Urinary bladder (tissue), 4 donors: Measurements from ENCODE around the gene PRAME. TPM values are rescaled to one million over a fixed set of nuclear protein-coding genes. Genes with fewer than 3 reads are reported as not detected.

ENCODE experiments used
- DNase-seq: peaks from one replicate; pipeline ENCODE4 v3.0.0-alpha.2; 2015; ENCODE audit errors: extremely low spot score
- H3K27ac ChIP-seq: one replicate; pipeline ENCODE4 v1.5.1; 2013; ENCODE audit warnings: low read depth, mild to moderate bottlenecking, moderate library complexity
- H3K36me3 ChIP-seq: one replicate; pipeline ENCODE4 v1.6.1; 2013; ENCODE audit warnings: mild to moderate bottlenecking, moderate library complexity; ENCODE audit not compliant: insufficient read depth
- H3K4me1 ChIP-seq: one replicate; pipeline ENCODE4 v1.6.1; 2013; ENCODE audit warnings: mild to moderate bottlenecking, moderate library complexity; ENCODE audit not compliant: insufficient read depth
- H3K4me3 ChIP-seq: one replicate; pipeline ENCODE4 v1.5.1; 2013; ENCODE audit warnings: low read depth, low read length
- WGBS: extraction: QIAGEN DNeasy Blood & Tissue Kit; methylation state at CpG from one replicate; pipeline ENCODE4 v1.1.7; 2013; 5-methylcytosine and 5-hydroxymethylcytosine counted together
- polyA plus RNA-seq: library from polyadenylated mRNA; stranded (reverse); fragments of 200-250 nt; gene quantifications from one replicate; pipeline ENCODE4 v1.2.3, GENCODE V29; 2013
- total RNA-seq: library from RNA; depleted of rRNA; stranded (reverse); fragments of >200 nt; gene quantifications from one replicate; pipeline ENCODE4 v1.2.3, GENCODE V29; 2014
- donor health status: healthy with polysubstance abuse.
- donor health status: healthy.

The PRAME gene
- total and polyA plus RNA-seq, 2 donors, result not detected

DNA sequence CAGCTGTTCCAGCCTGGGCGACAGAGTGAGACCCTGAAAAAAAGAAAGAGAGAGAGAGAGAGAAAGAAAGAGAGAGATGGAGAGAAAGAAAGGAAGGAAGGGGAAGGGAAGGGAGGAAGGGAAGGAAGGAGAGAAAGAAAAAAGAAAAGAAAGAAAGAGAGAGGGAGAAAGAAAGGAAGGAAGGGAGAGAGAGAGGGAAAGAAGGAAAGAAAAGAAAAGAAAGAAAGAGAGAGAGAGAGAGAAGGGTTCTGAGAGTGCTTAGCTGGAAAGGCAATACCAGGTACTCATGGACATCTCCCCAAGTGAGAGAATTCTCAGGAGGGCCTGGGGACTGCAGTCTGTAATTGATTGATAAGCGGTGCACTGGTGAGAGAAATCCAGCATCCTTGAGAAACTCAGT is 12.8 kb upstream of the PRAME start:
- no peak overlapping the region for H3K27ac ChIP-seq
- no peak overlapping the region for H3K4me3 ChIP-seq
- DNase-seq, result no peak
- H3K4me1 ChIP-seq, result no peaks in the 10 kb centered on the region
- H3K36me3 ChIP-seq, result no peaks in the 10 kb centered on the region
- 78% methylated on average over 2 of the region's 2 CpGs for WGBS

DNA sequence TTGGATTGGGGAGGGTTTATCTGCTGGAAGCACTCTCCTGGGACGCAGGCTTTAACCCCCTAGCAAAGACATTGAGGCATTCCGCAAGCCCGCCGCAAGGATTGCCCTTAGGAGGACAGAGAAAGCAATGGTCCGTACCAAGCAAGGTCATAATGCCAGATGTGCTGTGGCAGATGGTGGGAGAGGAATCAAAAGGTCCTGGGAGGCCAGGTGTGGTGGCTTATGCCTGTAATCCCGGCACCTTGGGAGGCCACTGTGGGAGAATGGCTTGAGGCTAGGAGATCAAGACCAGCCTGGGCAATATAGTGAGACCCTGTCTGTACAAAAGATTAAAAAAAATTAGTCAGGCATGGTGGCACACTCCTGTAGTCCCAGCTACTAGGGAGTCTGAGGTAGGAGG is 12.4 kb upstream of the PRAME start:
- Histone ChIP-seq H3K36me3 (no peaks in the 10 kb centered on the region), H3K4me1 (no peaks in the 10 kb centered on the region), H3K27ac (no peak overlapping the region), H3K4me3 (no peak overlapping the region)
- no peak for DNase-seq
- WGBS, result 80% methylated on average over 6 of the region's 6 CpGs

DNA sequence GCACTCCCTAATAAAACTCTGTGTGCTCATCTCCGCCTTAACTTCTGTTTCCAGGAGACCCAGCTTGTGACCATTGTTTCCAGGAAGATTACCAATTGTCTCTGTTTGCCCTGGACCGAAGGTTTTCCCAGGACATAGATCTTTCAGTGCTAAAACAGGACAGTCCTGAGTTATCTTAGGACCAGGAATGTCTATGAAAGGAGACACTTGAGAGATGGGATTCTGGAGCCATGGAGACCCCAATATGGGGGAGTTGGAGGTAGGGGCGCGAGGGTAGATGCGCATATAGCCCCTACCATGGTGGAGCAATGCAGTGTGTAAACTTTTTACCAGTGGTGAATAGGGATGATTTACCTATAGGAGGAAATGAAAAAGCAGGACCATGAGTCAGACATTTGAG is 10.2 kb upstream of the PRAME start:
- no peak overlapping the region for H3K4me3 ChIP-seq
- H3K4me1 ChIP-seq, result no peaks in the 10 kb centered on the region
- H3K27ac ChIP-seq, result no peak overlapping the region
- H3K36me3 ChIP-seq, result no peaks in the 10 kb centered on the region
- WGBS, result 82% methylated on average over 5 of the region's 5 CpGs
- no peak for DNase-seq

DNA sequence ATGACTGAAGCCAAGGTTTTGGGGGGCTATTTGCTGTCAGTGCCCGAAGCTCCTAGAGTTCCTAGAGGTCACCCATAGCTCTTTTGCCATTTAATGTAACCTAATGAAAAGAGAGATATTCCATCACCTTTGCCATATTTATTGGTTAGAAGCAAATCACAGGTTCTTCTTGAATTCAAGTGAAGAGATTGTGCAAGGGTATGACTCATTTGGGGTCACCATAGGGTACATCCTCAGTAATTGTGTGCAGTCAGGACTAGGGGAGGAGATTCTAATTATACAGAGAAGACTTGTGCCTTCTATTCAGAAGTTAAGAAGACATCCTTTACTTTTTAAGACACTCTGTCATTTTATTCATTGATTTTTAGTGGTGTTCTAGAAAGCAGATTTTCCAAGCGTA is 6.9 kb upstream of the PRAME start:
- no peak overlapping the region for H3K4me3 ChIP-seq
- no peak for DNase-seq
- H3K4me1 ChIP-seq, result no peaks in the 10 kb centered on the region
- H3K27ac ChIP-seq, result no peak overlapping the region
- no peaks in the 10 kb centered on the region for H3K36me3 ChIP-seq
- WGBS, result 89% methylated on average over 2 of the region's 2 CpGs

DNA sequence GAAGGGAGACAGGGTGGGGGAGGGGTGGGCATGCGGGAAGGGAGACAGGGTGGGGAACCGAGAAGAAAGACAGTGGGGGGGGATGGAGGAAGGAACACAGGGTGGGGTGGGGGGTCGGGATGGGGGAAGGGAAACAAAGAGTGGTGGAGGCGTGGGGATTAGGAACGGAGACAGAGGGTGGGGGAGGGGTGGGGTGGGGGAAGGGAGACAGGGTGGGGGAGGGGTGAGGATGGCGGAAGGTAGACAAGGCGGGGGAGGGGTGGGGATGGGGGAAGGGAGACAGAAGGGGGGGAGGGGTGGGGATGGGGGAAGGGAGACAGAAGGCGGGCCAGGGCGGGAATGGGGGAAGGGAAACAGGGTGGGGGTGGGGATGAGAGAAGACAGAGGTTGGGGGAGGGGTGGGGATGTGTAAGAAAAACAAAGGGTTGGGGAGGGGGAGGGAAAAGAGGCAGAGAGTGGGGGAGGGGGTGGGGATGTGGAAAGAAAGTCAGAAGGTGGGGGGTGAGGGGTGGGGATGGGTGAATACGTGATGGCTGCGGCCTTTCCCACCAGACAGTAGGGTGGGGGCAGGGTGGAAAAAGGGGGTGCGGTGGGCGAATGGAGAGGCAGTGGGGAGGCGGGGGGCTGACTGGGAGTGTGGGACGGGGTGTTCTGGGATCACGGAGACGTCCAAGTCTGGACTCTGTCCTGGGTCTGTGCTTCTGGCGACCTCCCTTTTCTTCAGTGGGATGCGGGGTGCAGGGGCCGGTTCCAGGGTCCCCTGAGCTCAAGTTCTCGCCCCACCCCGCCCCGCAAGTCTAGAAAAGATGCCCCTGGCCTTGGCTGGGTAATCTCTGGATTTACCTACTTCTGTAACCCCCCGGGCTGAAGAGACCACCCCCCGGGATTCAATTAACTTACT is 744 bp downstream of the PRAME start:
- DNase-seq, result no peak
- no peaks in the 10 kb centered on the region for H3K4me1 ChIP-seq
- H3K36me3 ChIP-seq, result no peaks in the 10 kb centered on the region
- no peak overlapping the region for H3K4me3 ChIP-seq
- H3K27ac ChIP-seq, result no peak overlapping the region
- 82% methylated on average over 25 of the region's 25 CpGs for WGBS

DNA sequence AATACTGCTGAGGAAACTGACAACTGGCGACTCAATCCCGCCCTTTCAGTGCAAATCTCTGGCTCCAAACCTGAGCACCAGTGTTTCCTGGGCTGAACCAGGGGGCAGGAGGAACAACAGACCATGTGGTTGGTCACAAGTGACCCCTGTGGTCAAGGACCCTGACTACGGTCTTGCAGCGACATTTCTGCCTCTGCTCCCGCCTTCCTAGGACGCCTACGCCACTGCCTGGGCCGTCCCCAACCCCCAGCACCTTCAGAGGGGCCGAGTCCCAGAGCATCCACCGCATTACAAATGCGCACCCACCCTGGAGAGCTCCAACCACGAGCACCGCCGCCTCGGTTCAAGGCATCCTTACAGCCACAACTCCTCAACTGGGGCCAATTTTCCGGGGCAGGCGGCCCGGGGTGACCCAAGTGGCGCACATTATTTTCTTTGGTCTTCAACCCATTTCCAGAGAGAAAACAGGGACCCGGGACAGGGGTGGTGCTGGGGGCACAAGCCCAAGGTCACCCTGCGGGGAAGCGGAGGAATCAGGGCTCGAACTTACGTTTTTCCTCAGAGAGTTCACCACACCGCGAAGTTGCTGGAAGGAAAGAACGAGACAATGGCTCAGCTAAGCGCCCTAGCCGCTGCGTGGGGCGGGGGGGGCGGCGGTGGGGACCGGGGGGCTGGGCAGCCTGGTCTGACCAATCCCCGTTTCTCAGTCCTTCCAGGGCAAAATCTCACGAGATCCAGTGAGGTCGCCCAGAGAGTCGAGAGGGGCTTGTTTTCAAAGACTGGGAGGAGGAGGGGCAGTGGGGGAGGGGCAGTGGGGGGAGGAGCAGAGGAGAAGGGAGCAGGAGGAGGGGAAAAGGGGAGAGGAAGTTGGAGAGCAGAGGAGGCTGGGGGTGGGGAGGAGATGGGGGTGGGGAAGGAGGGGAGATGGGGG is 1.8 kb downstream of the PRAME start:
- 91% methylated on average over 38 of the region's 38 CpGs for WGBS
- Histone ChIP-seq H3K36me3 (no peaks in the 10 kb centered on the region), H3K4me3 (no peak overlapping the region), H3K27ac (no peak overlapping the region), H3K4me1 (no peaks in the 10 kb centered on the region)
- DNase-seq, result no peak

DNA sequence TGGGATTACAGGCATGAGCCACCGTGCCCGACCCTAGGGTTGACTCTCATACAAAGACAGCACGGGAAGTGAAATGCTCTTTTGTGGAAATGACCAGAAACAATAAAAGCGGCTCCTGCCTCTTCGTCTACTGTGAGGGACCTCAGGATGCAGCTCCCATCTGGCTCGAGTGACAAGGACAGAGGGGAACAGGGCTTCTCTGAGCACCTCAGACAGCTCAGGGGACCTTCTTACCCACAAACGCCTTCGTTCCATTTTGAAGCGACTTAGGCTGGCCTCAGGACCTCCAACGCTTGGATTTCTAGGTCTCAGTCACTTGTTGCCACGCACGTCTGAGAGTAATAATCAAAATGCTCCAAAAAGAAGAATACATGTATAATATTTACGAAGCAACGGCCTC is 2.5 kb downstream of the PRAME start:
- WGBS, result 92% methylated on average over 14 of the region's 14 CpGs
- Histone ChIP-seq H3K27ac (no peak overlapping the region), H3K4me1 (no peaks in the 10 kb centered on the region), H3K4me3 (no peak overlapping the region), H3K36me3 (no peaks in the 10 kb centered on the region)
- DNase-seq, result no peak

DNA sequence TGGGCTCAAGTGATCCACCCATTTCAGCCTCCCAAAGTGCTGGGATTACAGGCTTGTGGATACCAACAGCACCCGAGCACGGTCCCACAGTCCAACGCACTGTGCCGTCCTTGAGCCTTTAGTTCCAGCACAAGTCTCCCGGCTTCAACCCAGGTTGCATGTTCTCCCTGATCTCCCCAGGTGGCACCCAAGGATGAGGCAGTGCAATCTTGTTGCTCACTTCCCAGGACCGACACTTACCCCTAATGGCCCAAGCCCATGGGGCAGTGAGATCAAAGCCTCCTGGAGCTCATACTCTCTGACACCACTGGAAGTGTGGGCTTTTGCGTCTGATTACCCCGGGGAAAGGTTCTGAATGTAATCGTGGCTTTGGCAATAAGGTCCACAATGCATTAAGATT is 3.5 kb downstream of the PRAME start:
- WGBS, result 91% methylated on average over 9 of the region's 9 CpGs
- DNase-seq, result no peak
- Histone ChIP-seq H3K36me3 (no peaks in the 10 kb centered on the region), H3K27ac (no peak overlapping the region), H3K4me1 (no peaks in the 10 kb centered on the region), H3K4me3 (no peak overlapping the region)

DNA sequence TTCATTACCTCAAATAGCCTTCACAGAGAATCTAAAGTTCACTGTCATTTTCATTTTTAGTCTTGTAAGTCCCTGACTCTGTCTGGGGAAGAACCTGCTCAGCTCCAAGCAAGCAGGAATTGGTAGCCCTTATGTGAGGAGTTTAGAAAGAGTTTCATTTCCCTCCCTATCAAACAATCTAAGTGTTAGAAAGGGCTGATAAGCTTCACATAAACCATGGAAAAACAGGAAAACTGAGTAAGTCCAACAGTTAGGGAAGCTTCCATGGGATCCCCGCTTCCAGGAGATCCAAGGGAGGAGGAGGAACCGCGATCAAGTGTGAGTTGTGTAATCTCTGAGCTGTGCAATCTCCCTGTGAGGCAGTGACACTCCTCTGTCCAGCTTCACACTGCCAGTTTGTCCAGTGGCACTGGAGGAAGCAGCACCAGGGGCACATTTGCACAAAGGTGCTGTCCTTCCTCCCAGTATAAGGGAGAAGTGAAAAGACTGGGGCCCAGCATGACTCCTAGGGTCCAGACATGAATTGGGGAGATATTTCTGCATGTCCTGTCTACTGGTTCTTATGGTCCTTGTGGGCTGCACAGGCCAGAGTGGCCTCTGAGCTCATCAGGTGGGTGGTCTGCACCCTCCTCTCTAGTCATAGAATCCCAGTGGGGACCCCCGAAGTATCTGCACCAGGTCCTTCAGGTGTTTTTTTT is 4.3 kb downstream of the PRAME start:
- DNase-seq, result no peak
- H3K4me3 ChIP-seq, result no peak overlapping the region
- no peaks in the 10 kb centered on the region for H3K36me3 ChIP-seq
- WGBS, result 86% methylated on average over 4 of the region's 4 CpGs
- no peak overlapping the region for H3K27ac ChIP-seq
- no peaks in the 10 kb centered on the region for H3K4me1 ChIP-seq

DNA sequence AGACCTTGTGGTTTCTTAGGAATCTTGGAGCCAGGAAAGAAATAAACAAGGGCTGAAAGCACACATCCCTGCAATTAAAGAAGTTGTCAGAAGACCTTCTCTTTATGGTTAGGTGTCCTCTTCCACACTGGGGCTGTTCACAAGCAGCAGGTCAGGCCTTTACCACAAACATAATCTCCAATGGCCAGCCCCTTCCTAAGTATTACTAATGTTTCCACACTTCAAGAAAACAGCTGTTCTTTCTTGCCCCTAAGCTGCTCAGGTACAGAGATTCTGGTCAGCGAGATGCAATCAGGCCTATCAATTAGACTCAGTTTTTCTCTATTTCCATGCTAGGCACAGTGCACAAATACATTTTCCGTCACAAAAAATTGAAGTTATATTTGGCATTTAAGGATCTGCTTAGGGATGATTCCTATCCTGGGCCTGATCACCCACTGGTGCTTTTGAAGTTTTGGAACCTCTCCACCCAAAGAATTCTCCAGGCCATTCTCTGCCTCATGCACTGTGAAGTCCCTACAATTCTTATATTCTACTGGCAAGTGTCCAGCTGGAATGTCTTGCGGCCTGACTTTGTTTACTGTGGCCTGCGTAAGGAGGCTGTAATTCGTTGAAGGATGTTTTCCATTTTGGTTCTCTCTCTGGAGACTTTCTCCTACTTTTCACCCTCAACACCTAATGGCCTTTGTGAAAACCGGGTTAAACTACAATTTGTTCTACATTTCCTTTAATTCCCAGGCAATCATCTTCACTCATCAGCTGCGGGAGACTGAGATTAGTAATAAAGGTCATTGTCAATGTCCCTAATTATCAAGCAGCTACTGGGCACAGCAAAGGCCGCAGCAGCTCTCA is 5.1 kb downstream of the PRAME start:
- Histone ChIP-seq H3K4me3 (no peak overlapping the region), H3K4me1 (no peaks in the 10 kb centered on the region), H3K36me3 (no peaks in the 10 kb centered on the region), H3K27ac (no peak overlapping the region)
- DNase-seq, result no peak
- WGBS, result 51% methylated on average over 8 of the region's 8 CpGs

DNA sequence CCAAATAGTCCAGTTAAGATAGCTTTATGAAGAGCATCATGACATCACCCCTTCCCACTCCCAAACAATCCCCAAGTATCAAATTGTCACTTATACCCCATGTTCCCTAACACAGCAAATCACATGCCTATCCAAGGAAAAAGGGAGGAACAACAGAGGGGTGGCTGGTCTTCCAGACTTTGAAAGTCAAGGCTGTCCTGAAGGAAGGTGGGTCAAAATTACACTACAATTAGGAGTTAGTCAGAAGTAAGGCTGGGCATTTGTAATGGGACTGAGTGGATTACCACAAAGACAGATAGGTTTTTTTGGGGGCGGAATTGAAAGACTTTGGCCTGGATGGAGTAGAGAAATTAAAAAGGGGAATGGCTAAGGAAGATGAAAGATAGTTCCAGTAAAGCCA is 5.9 kb downstream of the PRAME start:
- WGBS, result 95% methylated on average over 1 of the region's 1 CpG
- DNase-seq, result no peak
- no peaks in the 10 kb centered on the region for H3K36me3 ChIP-seq
- H3K4me1 ChIP-seq, result no peaks in the 10 kb centered on the region
- no peak overlapping the region for H3K4me3 ChIP-seq
- no peak overlapping the region for H3K27ac ChIP-seq

DNA sequence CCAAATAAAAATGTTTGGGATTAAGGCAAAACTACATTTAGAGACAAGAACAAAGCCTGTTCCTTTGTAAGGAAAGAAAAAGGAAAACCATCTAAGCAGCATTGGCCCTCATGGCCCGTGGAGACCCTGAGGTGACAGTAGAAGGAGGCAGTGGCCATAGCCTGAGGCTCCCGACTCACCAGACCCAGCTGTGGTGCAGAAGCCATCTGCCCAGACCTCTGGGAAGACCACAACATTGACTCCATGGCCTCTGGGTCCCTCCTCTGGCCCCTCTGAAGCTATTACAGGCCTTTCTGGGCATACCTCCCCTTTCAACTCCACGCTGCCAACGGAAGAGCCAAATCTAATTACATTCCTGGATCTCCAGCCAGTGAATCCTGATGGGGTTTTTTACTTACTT is 6.4 kb downstream of the PRAME start:
- WGBS, result 60% methylated on average over 4 of the region's 4 CpGs
- no peaks in the 10 kb centered on the region for H3K4me1 ChIP-seq
- H3K27ac ChIP-seq, result no peak overlapping the region
- H3K36me3 ChIP-seq, result no peaks in the 10 kb centered on the region
- DNase-seq, result no peak
- no peak overlapping the region for H3K4me3 ChIP-seq
